Uterus (tissue), 2 donors: ENCODE measurements around the gene MAD1L1.

Experiments used
- CTCF ChIP-seq, 4 experiments: fragments of 200-600 bp in 2 of 4; fragments of 450-650 bp in 2 of 4; sonication (generic) in 2 of 4; IDR thresholded peaks; one replicate each; pipeline ENCODE4 v1.5.1; 2016 to 2019; ENCODE audit warnings: antibody characterized with exemption in 4 of 4, mild to moderate bottlenecking in 2 of 4, moderate library complexity in 1 of 4
- POLR2A ChIP-seq, 2 donors: fragments of 450-650 bp; IDR thresholded peaks; one replicate each; pipeline ENCODE4 v1.6.1; 2016; ENCODE audit warnings: antibody characterized with exemption in 2 of 2, mild to moderate bottlenecking in 1 of 2, moderate library complexity in 1 of 2

GRCh38 chr7:2114052-2114451, 118.7 kb downstream of the MAD1L1 start:
- no peak for TF ChIP-seq CTCF (IDR thresholded peaks at IDR 0.05)
- no peak for TF ChIP-seq POLR2A (IDR thresholded peaks at IDR 0.05)
